ENCODE data around the gene KRTAP4-7.
"Not testable (repeated sequence)": the region's sequence is repeated elsewhere in the genome, so short reads cannot be mapped to it uniquely, and the experiment has no call there.

Gene KRTAP4-7

DNA sequence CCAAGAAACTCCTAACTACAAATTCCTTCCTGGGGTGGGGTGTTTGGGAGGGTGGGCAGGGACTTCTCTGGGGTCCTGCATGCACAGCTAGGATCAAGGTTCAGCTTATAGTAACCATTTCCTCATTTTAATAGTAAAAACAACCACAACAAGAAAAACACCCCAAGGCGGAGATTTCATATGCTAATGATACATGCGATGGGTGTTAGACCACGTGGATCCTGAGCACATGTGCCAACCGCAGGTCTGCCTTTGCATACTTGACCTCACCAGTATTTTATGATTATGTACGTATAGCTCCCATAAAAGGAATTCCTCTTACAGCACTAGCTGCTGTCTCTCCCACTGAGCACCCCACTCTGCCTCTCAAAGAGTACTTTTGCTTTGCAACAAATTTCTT is 32.3 kb downstream of the KRTAP4-7 start:
- DNase-seq = no peak

DNA sequence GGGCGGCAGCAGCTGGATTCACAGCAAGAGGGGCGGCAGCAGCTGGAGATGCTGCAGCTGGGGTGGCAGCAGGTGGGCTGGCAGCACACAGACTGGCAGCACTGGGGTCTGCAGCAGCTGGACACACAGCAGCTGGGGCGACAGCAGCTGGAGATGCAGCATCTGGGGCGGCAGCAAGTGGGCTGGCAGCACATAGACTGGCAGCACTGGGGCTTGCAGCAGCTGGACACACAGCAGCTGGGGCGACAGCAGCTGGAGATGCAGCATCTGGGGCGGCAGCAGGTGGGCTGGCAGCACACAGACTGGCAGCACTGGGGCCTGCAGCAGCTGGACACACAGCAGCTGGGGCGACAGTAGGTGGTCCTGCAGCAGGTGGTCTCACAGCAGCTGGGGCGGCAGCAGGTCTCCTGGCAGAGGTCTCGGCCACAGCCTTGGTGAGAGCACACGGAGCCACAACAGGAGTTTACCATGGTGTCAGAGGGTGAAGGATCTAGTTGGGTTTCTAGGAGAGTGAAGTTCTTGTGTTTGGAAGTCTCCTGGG is 34.0 kb downstream of the KRTAP4-7 start, which contains the start of gene KRTAP4-11:
Gene KRTAP4-11, minus strand, starts transcription at position 528 of the 541 bp plus-strand sequence. Its CDS starts 58 bp downstream, at position 470.
- not testable (repeated sequence) for DNase-seq

DNA sequence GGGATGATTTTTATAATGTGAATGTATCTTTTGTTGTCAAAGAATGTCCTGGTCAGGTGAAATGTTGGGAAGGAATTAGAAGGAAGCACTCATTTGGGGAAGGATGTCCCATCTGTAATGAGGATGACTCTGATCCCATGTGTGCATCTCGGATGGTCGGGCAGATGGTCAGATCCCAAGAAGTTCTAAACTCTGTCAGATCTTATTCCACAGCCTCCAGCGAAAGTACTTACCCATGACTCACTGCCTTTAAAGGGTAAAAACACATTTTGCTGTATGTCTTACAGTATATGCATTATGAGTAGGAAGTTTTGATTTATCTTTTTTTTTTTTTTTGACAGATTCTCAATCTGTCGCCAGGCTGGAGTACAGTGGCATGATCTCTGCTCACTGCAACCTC is 34.8 kb downstream of the KRTAP4-7 start:
- no peak for DNase-seq

DNA sequence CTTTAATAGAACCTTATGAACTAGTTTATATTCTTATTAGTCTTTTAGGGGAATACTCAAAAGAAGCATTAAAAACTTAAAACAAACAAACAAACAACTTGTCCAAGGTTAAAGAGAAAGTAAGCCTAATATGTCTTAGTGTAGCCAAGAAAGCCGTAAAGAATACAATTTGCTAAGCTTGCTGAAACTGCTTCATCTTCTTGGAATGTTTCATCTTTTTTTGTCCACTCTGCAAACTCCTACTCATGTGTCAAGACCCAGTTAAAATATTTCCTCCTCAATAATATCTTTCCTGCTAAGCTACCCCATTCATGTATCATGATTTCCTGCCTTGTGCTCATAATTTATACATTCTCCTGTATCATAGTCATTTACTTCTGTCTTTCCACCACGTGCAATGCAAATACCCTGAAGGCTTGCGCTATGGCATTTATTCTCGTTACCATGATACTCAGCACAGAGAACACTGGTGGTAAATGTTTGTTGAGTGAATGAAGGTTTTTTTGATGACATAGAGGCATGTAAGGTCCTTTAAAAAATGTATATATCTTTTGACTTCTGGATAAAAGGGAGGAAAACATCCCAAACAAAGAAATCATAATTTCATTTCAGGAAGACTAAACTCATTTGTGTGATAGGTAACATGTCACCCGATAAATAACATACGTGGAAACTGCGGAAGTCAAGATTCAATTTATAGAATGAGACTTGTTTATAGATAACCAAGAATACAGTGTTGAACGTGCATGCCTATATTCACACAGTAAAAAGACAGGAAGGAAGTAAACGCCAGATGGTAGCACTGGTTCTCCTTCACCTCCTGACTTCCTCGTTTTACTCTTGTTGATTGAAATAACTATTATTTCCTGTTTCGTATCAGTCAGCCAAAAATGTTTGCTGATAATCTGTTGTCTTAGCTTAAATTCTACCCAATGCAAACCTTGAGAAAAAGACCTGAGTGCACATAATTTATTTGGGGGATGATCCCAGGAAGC is 36.0 kb downstream of the KRTAP4-7 start:
- not testable (repeated sequence) for DNase-seq

DNA sequence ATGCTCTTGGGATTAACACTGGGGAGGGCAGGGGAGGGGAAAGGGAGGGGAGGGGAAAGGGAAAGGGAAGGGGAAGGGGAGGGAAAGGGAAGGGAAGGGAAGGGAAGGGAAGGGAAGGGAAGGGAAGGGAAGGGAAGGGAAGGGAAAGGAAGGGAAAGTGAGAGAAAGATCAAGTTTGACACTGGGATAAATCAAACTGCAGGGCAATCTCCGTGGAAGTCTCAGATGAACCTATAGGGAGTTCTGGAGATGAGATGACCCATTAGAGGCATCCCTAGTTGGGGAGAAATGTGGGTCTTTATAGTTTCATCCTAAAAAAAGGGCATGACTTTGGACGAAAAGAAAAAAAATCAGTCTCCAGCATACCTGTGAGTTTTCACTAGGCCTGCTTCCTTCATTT is 37.8 kb downstream of the KRTAP4-7 start:
- DNase-seq = no peak

DNA sequence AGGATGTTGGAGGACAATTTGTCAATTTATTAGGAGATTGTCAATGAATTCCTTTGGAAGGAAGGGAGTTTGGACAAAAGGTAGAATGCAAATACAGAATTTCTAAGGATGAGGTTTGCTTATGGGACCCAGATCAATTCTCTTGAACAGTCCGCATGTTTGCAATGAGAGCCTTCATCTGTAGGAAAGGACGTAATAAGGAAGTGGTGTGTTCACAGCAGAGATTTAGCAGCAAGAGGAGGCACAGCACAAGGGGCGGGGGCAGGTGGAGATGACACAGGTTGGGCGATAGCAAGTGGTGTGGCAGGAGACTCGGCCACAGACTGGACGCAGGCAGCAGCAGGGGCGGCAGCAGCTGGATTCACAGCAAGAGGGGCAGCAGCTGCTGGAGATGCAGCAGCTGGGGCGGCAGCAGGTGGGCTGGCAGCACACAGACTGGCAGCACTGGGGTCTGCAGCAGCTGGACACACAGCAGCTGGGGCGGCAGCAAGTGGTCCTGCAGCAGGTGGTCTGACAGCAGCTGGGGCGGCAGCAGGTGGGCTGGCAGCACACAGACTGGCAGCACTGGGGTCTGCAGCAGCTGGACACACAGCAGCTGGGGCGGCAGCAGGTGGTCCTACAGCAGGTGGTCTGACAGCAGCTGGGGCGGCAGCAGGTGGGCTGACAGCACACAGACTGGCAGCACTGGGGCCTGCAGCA is 39.5 kb downstream of the KRTAP4-7 start:
- DNase-seq = not testable (repeated sequence)

DNA sequence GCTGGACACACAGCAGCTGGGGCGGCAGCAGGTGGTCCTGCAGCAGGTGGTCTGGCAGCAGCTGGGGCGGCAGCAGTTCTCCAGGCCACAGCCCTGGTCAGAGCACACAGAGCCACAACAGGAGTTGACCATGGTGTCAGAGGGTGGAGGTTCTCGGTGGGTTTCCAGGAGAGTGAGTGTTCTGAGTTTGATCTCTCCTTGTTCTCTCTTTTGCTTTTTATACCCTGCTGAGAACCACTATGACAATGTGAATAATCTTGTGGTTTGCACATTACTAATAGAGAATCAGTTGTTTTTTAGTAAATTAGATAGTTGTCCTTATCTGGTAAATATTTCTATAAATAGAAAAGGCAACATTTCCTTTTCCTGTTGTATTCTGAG is 40.0 kb downstream of the KRTAP4-7 start, which contains the start of gene KRTAP4-12:
Gene KRTAP4-12, minus strand, starts transcription at position 192 of the 381 bp plus-strand sequence. Its CDS starts 60 bp downstream, at position 132.
- not testable (repeated sequence) for DNase-seq

DNA sequence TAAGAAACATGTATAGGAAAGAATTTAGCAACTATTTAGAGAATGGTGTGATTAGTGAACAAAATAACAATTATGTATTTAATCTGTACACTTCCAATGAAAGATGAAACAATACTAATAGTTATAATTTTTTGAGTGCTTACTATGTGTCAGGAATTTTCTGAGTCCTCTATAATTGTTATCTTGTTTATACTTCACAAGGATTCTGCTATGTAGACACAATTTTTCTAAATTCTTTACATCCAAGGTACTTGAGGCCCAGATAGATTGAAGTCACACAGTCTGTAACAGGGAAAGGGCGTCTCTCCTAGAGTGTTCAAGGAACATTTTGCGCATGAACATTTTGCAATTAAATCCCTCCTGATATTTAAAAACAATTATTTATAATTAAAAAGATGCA is 41.1 kb downstream of the KRTAP4-7 start:
- DNase-seq = no peak

DNA sequence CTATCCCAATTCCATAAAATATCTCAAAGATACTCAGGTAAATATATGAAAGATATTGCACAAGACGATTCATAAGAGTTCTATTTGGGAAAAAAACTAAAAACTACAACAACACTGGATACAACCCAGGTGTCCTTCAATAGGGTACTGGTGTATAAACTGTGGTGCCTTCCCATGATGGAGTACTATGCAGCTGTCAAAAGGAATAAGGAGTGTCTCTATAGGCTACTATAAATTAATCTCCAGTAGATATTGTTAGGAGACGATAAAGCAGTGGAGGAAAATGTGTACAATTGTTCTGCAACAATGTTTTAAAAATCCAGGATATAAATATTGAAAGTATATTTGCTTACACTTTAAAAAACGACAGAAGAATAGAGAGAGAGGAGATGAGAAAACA is 42.5 kb downstream of the KRTAP4-7 start:
- no peak for DNase-seq

DNA sequence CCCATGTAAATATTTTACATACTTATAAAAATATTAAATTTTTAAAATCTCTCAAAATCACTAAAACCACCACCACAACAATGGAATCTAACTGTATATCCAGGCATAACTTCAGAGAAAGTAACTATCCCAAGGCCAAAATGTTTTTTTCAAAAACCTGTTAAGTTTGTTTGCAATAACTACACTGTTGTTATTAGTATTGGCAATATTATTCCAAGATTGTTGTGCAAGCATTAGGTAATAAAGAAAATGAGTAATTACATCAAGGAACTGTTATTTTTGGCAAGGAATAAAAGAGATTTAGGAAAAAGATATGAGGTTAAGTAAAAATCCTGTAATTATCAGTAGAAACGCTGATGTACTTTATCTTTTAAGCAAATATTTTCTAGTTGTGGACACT is 43.4 kb downstream of the KRTAP4-7 start:
- no peak for DNase-seq

DNA sequence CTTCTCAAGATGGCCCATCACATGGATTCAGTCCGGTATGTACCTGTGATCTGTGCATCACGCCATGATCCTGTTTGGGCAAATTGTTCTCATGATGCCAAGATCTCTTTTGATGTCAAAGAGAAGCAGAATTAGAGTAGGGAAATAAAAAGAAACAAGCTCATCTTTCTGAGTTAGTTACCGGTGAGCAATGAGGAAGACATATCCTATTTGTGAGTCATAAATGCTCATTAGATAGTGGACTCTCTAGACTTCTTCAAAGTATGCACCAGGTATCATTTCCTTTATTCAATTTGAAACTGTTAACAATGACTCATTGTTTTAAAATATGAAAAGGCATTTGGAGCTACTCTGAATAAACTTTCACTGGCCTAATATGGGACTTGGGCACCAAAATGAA is 48.0 kb downstream of the KRTAP4-7 start:
- DNase-seq = no peak

DNA sequence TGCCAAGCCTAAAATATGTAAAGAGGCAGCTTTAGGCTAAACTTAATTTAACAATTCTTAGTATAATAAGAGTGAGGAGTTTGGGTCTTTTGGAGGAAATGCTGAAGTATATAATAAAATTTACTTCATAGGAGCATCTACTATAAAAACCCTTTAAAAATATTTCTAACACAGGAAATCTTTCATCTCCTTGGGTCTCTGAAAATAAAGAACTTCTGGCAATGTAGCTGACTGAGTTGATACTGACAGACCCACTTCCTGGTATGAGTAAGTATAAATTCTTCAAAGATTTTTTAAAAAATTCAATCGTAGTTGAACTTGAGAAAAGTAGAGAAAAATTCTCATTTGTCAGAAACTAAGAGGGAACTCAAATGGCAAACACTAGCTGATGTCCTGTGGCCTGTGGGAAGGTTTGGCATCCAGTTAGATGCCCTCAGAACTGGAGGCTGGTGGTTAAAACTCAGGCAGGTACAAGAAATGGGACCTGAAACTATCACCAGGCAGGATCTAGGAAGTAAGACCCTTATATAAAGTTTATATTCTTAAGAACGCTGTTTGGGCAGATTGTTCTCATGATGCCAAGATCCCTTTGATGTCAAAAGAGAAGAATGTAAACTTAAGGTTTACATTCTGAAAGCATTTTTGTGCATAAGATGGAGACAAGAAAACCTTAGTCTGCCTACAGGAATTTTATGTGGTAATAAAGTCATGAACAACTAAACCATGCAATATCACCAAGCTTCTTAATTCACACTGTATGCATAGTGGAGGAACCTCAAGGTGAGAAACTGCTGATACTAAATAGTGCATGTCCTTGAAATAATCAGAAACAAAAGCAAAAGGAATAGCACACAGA is 50.2 kb downstream of the KRTAP4-7 start:
- no peak for DNase-seq

Data from effector CD4-positive, alpha-beta T cell (primary cell).